ENCODE results near the gene AATF.

AATF gene

GRCh38 chr17:36941265-36942010 lies 7.3 kb upstream of the AATF start:
- no peak for DNase-seq (ENCODE audit: low read depth, low spot score)

GRCh38 chr17:36942019-36942599 lies 6.6 kb upstream of the AATF start:
- DNase-seq (ENCODE audit: low read depth, low spot score) = no peak

- DNase-seq (ENCODE audit: low read depth, low spot score) = no peak
Observed at GRCh38 chr17:36942631-36943125, 6.1 kb upstream of the AATF start.

GRCh38 chr17:36943250-36944191 lies 5.2 kb upstream of the AATF start:
- no peak for DNase-seq (ENCODE audit: low read depth, low spot score)

- DNase-seq (ENCODE audit: low read depth, low spot score) = no peak
Observed at GRCh38 chr17:36944553-36944952, 4.2 kb upstream of the AATF start.

GRCh38 chr17:36945140-36945539 lies 3.6 kb upstream of the AATF start:
- no peak for DNase-seq (ENCODE audit: low read depth, low spot score)

- no peak for DNase-seq (ENCODE audit: low read depth, low spot score)
Observed at GRCh38 chr17:36945959-36946725, 2.6 kb upstream of the AATF start.

- DNase-seq (ENCODE audit: low read depth, low spot score) = no peak
Observed at GRCh38 chr17:36946726-36947091, 2.0 kb upstream of the AATF start.

GRCh38 chr17:36947922-36948716 lies 635 bp upstream of the AATF start:
- no peak for DNase-seq (ENCODE audit: low read depth, low spot score)

- no peak for DNase-seq (ENCODE audit: low read depth, low spot score)
Observed at GRCh38 chr17:36949461-36949927, 740 bp downstream of the AATF start.

- no peak for DNase-seq (ENCODE audit: low read depth, low spot score)
Observed at GRCh38 chr17:36950027-36950426, 1.3 kb downstream of the AATF start.

GRCh38 chr17:36951084-36951789 lies 2.5 kb downstream of the AATF start:
- DNase-seq (ENCODE audit: low read depth, low spot score) = no peak

- DNase-seq (ENCODE audit: low read depth, low spot score) = no peak
Observed at GRCh38 chr17:36971508-36971907, 22.8 kb downstream of the AATF start.

- no peak for DNase-seq (ENCODE audit: low read depth, low spot score)
Observed at GRCh38 chr17:36972186-36972700, 23.5 kb downstream of the AATF start.

- DNase-seq (ENCODE audit: low read depth, low spot score) = no peak
Observed at GRCh38 chr17:36972905-36973304, 24.2 kb downstream of the AATF start.

- DNase-seq (ENCODE audit: low read depth, low spot score) = no peak
Observed at GRCh38 chr17:36975922-36976515, 27.3 kb downstream of the AATF start.

- DNase-seq (ENCODE audit: low read depth, low spot score) = no peak
Observed at GRCh38 chr17:36977066-36977465, 28.3 kb downstream of the AATF start.

GRCh38 chr17:36977568-36977967 lies 28.8 kb downstream of the AATF start:
- DNase-seq (ENCODE audit: low read depth, low spot score) = no peak
